Sigmoid colon (tissue), 7 donors: Measurements from ENCODE around the gene KCNT1. TPM values are rescaled to one million over a fixed set of nuclear protein-coding genes. Genes with fewer than 3 reads are reported as not detected.

Experiments
- DNase-seq: peaks from one replicate; pipeline ENCODE4 v3.0.0-alpha.2; 2019
- H3K27ac ChIP-seq, 4 donors: fragments of 200-600 bp; sonication (generic); one replicate each; pipeline ENCODE4 v1.5.1; 2016 to 2019; ENCODE audit warnings: mild to moderate bottlenecking in 1 of 4
- H3K27me3 ChIP-seq, 3 donors: fragments of 200-600 bp; sonication (generic); one replicate each; pipeline ENCODE4 v1.5.1; 2019; ENCODE audit warnings: mild to moderate bottlenecking in 1 of 3
- H3K36me3 ChIP-seq, 4 donors: fragments of 200-600 bp; sonication (generic); one replicate each; pipeline ENCODE4 v1.5.1; 2016 to 2019
- H3K4me1 ChIP-seq, 4 donors: fragments of 200-600 bp; sonication (generic); one replicate each; pipeline ENCODE4 v1.5.1; 2017 to 2019
- H3K4me3 ChIP-seq, 4 donors: fragments of 200-600 bp; sonication (generic); one replicate each; pipeline ENCODE4 v1.5.1; 2017 to 2019; ENCODE audit warnings: mild to moderate bottlenecking in 2 of 4, moderate library complexity in 1 of 4
- H3K9me3 ChIP-seq, 4 donors: fragments of 200-600 bp in 3 of 4; sonication (generic) in 3 of 4; one replicate each; pipeline versions ENCODE4 v1.5.1 to v1.6.1; 2013 to 2019
- EP300 ChIP-seq, 4 donors: sonication (generic); formaldehyde crosslinking; IDR thresholded peaks; one replicate each; pipeline ENCODE4 v1.6.1; 2017; ENCODE audit warnings: antibody characterized with exemption in 4 of 4
- POLR2A ChIP-seq, 2 donors: fragments of 450-650 bp; IDR thresholded peaks; one replicate each; pipeline ENCODE4 v1.6.1; 2016; ENCODE audit warnings: antibody characterized with exemption in 2 of 2, mild to moderate bottlenecking in 2 of 2, moderate library complexity in 2 of 2
- POLR2AphosphoS5 ChIP-seq, 4 donors: sonication (generic); formaldehyde crosslinking; IDR thresholded peaks; one replicate each; pipeline ENCODE4 v1.6.1; 2017; ENCODE audit warnings: antibody characterized with exemption in 4 of 4
- WGBS, 2 donors: extraction: QIAGEN DNeasy Blood & Tissue Kit; methylation state at CpG; one replicate each; pipeline ENCODE4 v1.1.7; 2013; 5-methylcytosine and 5-hydroxymethylcytosine counted together
- intact Hi-C: fragments of 100-400 bp; cut with DNase I; formaldehyde crosslinking; loops from one replicate; pipeline ENCODE4 v1.15.1; 2023
- polyA plus RNA-seq, 3 donors: library from polyadenylated mRNA; stranded (reverse); fragments of 200-250 nt; gene quantifications; one replicate each; pipeline ENCODE4 v1.2.3, GENCODE V29; 2013
- total RNA-seq, 4 donors: library from RNA; depleted of rRNA; stranded (reverse); fragments of >200 nt; gene quantifications; one replicate each; pipeline ENCODE4 v1.1.0, GENCODE V29; 2016
- TF ChIP-seq, protein P1 (sequence below), 4 experiments: fragments of 450-650 bp in 3 of 4; fragments of 200-600 bp in 1 of 4; IDR thresholded peaks; one replicate each; pipeline ENCODE4 v1.5.1; 2016 to 2019; ENCODE audit warnings: antibody characterized with exemption in 4 of 4, mild to moderate bottlenecking in 3 of 4, moderate library complexity in 2 of 4
- donor health status: healthy with polysubstance abuse.
- donor health status: Bipolar disorder and iron deficiency.
- donor health status: healthy.

KCNT1 gene
- total and polyA plus RNA-seq, 7 donors, result 0.23 to 0.95 (median 0.32) TPM; not detected in 3

- Histone ChIP-seq H3K27me3 (peaks cover 3 to 26% (median 14%) of the 10 kb centered on the region in 3 donors), H3K36me3 (no peaks in the 10 kb centered on the region), H3K4me1 (no peaks in the 10 kb centered on the region), H3K9me3 (no peaks in the 10 kb centered on the region), H3K27ac (no peak overlapping the region), H3K4me3 (no peak overlapping the region)
- WGBS, 2 donors, result 85 to 88% methylated on average over 21 of the region's 21 CpGs
- no peak for DNase-seq
- no peak for TF ChIP-seq EP300 (IDR thresholded peaks at IDR 0.05)
- TF ChIP-seq, protein P1, sequence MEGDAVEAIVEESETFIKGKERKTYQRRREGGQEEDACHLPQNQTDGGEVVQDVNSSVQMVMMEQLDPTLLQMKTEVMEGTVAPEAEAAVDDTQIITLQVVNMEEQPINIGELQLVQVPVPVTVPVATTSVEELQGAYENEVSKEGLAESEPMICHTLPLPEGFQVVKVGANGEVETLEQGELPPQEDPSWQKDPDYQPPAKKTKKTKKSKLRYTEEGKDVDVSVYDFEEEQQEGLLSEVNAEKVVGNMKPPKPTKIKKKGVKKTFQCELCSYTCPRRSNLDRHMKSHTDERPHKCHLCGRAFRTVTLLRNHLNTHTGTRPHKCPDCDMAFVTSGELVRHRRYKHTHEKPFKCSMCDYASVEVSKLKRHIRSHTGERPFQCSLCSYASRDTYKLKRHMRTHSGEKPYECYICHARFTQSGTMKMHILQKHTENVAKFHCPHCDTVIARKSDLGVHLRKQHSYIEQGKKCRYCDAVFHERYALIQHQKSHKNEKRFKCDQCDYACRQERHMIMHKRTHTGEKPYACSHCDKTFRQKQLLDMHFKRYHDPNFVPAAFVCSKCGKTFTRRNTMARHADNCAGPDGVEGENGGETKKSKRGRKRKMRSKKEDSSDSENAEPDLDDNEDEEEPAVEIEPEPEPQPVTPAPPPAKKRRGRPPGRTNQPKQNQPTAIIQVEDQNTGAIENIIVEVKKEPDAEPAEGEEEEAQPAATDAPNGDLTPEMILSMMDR (IDR thresholded peaks at IDR 0.05), result no peak
- TF ChIP-seq POLR2AphosphoS5 (IDR thresholded peaks at IDR 0.05), result no peak
- TF ChIP-seq POLR2A (IDR thresholded peaks at IDR 0.05), result no peak
- intact Hi-C loops, result no loop called here
These were observed 69.5 kb downstream of the KCNT1 start for GRCh38 chr9:135771401-135772051.

DNA sequence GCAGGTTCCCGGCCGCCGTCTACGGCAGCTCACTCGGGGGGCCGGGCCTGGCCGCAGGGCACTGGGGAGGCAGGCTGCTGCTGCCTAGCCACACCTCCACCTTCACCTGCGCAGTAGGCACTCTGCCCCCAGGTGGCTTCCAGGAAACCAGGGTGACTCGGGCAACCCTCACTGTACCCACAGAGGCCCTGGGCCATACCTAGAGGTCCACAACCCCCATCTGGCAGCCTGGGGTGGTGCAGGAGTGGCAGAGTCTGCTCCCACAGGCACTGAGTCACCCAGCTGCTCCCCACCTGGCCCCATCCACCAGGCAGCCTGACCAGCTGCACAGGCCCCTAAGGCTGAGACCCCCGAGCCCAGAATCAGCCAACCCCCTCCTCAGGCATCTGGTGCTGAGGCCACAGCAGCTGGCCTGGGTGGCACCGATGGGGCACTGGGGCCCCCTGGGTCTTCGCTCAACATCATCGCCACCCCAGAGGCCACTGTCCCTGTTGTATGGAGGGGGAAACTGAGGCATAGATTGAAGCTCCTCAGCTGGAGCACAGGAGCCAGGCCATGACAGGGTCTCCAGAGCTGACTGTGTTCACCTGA, 70.2 kb downstream of the KCNT1 start:
- Histone ChIP-seq H3K4me3 (no peak overlapping the region), H3K27ac (no peak overlapping the region), H3K9me3 (no peaks in the 10 kb centered on the region), H3K36me3 (no peaks in the 10 kb centered on the region), H3K4me1 (no peaks in the 10 kb centered on the region), H3K27me3 (peaks cover 3 to 26% (median 14%) of the 10 kb centered on the region in 3 donors)
- intact Hi-C loops, result no loop called here
- 77 to 88% methylated on average over 13 of the region's 13 CpGs for WGBS, 2 donors
- TF ChIP-seq POLR2A (IDR thresholded peaks at IDR 0.05), result no peak
- no peak for TF ChIP-seq EP300 (IDR thresholded peaks at IDR 0.05)
- TF ChIP-seq POLR2AphosphoS5 (IDR thresholded peaks at IDR 0.05), result no peak
- TF ChIP-seq, protein P1 (IDR thresholded peaks at IDR 0.05), result no peak
- DNase-seq, result no peak

DNA sequence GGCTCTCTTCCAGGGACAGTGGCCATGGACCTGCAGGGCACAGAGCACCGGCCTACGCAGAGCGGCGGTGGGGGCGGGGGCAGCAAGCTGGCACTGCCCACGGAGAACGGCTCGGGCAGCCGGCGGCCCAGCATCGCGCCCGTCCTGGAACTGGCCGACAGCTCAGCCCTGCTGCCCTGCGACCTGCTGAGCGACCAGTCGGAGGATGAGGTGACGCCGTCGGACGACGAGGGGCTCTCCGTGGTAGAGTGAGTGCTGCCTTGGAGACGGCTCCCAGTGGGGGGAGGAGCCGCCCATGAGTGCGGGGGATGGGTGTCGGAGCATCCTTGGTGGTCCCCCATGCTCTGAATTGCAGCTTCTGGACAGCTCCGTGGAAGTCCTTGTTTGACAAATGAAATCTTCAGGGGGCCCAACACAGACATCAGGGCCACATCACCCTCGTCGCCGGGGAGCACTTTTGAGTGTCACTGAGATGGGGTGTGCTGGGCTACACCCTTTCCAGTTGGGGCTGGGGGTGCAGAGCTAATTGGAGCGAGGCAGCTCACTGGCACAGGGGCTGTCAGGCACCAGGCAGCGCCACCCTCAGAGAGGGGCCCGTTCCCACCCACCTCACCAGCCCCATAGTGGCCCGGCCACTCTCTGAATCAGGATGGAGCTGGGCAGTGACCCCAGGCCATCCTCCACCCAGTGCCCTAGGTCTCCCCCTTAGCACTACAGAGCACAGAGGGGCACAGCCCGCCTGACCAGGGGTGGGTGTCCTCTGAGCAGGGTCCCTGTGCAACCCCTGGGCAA, 70.9 kb downstream of the KCNT1 start:
- Histone ChIP-seq H3K36me3 (no peaks in the 10 kb centered on the region), H3K27ac (no peak overlapping the region), H3K27me3 (peaks cover 3 to 26% (median 14%) of the 10 kb centered on the region in 3 donors), H3K9me3 (no peaks in the 10 kb centered on the region), H3K4me1 (no peaks in the 10 kb centered on the region), H3K4me3 (no peak overlapping the region)
- TF ChIP-seq EP300 (IDR thresholded peaks at IDR 0.05) (no peak), POLR2AphosphoS5 (IDR thresholded peaks at IDR 0.05) (no peak), POLR2A (IDR thresholded peaks at IDR 0.05) (no peak)
- TF ChIP-seq, protein P1 (IDR thresholded peaks at IDR 0.05), result no peak
- no peak for DNase-seq
- 71 to 77% methylated on average over 36 of the region's 36 CpGs for WGBS, 2 donors
- intact Hi-C loops, result no loop called here

DNA sequence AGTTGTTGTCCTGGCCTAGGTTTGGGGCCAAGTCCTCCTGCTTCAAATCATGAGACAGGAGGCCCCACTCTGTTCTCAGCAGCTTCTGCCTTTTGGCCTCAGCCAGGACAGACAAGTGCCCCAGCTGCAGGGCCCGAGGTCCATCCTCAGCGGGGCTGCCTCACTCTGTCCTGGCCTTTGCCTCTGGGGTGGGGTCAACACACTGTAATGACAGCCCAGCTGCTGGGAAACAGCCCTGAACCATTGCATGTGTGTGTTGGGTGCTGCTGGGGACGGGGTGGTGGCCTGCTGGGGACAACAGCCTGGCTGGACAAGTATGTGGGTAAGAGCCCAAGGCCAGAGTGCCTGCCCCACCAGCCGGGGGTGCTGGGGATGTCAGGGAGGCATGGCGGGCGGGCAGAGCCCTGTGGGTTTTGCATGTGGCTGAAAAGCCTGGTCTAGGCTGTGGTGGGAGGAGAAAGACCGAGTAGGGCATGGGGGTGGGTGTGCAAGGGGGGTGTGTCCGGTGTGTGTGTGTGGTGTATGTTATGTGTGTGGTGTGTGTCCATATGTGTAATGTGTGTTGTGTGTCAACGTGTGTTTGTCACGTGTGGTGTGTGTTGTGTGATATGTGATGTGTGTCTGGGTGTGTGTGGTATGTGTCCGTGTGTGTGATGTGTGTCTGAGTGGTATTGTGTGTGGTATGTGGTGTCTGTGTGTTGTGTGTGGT, 71.7 kb downstream of the KCNT1 start:
- TF ChIP-seq, protein P1 (IDR thresholded peaks at IDR 0.05), result no peak
- TF ChIP-seq EP300 (IDR thresholded peaks at IDR 0.05) (no peak), POLR2A (IDR thresholded peaks at IDR 0.05) (no peak), POLR2AphosphoS5 (IDR thresholded peaks at IDR 0.05) (no peak)
- Histone ChIP-seq H3K9me3 (no peaks in the 10 kb centered on the region), H3K4me3 (no peak overlapping the region), H3K27me3 (peaks cover 3 to 26% (median 14%) of the 10 kb centered on the region in 3 donors), H3K36me3 (no peaks in the 10 kb centered on the region), H3K4me1 (no peaks in the 10 kb centered on the region), H3K27ac (no peak overlapping the region)
- intact Hi-C loops, result no loop called here
- 54 to 74% methylated on average over 11 of the region's 11 CpGs for WGBS, 2 donors
- DNase-seq, result no peak
